NCI-H446 treated with DMSO at 0.1 percent for 48 hours (cell line): Measurements from ENCODE around the gene VASH2.
"Not testable (repeated sequence)": the region's sequence is repeated elsewhere in the genome, so short reads cannot be mapped to it uniquely, and the experiment has no call there.

ENCODE experiments used
- DNase-seq: peaks from one replicate; lab custom pipeline; 2025; lab: John Stamatoyannopoulos, UW

Gene VASH2

GRCh38 chr1:212950243-212951125 lies at the start of gene VASH2:
Gene VASH2, plus strand, starts transcription at chr1:212950541. Its CDS starts 1,002 bp downstream, at chr1:212951543.
- peak; percentile 74 for DNase-seq

GRCh38 chr1:212901290-212901689 lies 49.1 kb upstream of the VASH2 start:
- no peak for DNase-seq

GRCh38 chr1:212902054-212902453 lies 48.3 kb upstream of the VASH2 start:
- DNase-seq = no peak

GRCh38 chr1:212903664-212904063 lies 46.7 kb upstream of the VASH2 start:
- no peak for DNase-seq

- not testable (repeated sequence) for DNase-seq
Observed at GRCh38 chr1:212908071-212908470, 42.3 kb upstream of the VASH2 start.

- DNase-seq = no peak
Observed at GRCh38 chr1:212908971-212909370, 41.4 kb upstream of the VASH2 start.

GRCh38 chr1:212909652-212910063 lies 40.7 kb upstream of the VASH2 start:
- no peak for DNase-seq

GRCh38 chr1:212910213-212910612 lies 40.1 kb upstream of the VASH2 start:
- DNase-seq = not testable (repeated sequence)

- DNase-seq = not testable (repeated sequence)
Observed at GRCh38 chr1:212913638-212914037, 36.7 kb upstream of the VASH2 start.

GRCh38 chr1:212914110-212914509 lies 36.2 kb upstream of the VASH2 start:
- not testable (repeated sequence) for DNase-seq

- DNase-seq = no peak
Observed at GRCh38 chr1:212914789-212915188, 35.6 kb upstream of the VASH2 start.

GRCh38 chr1:212915245-212916091 lies 34.9 kb upstream of the VASH2 start:
- peak; percentile 71 for DNase-seq

- DNase-seq = no peak
Observed at GRCh38 chr1:212916481-212917133, 33.7 kb upstream of the VASH2 start.

- no peak for DNase-seq
Observed at GRCh38 chr1:212917134-212917485, 33.2 kb upstream of the VASH2 start.

- DNase-seq = no peak
Observed at GRCh38 chr1:212917858-212918257, 32.5 kb upstream of the VASH2 start.

GRCh38 chr1:212918824-212919223 lies 31.5 kb upstream of the VASH2 start:
- no peak for DNase-seq

GRCh38 chr1:212920246-212920645 lies 30.1 kb upstream of the VASH2 start:
- no peak for DNase-seq

GRCh38 chr1:212920896-212921295 lies 29.4 kb upstream of the VASH2 start:
- DNase-seq = no peak

- DNase-seq = no peak
Observed at GRCh38 chr1:212922016-212922415, 28.3 kb upstream of the VASH2 start.

- DNase-seq = no peak
Observed at GRCh38 chr1:212926372-212926771, 24.0 kb upstream of the VASH2 start.

- DNase-seq = no peak
Observed at GRCh38 chr1:212928323-212929291, 21.7 kb upstream of the VASH2 start.
